ENCODE data around the gene MAGEB4.

Gene MAGEB4

DNA sequence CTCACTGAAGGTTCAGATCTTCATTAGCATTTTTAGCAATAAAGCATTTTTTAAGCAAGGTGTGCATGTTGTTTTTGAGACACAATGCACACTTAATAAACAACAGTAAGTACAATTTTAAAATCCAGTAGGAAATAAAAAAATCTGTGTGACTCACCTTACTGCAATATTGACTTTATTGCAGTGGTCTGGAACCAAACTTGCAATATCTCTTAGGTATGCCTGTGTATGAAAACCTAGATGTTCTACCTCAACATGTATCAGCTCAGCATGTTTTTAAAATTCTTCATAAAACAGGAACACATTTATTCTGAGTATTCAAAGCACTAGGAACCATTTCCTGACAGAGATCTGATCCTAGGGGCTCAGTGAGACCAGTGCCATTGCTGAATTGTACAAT, 40.7 kb downstream of the MAGEB4 start:
- DNase-seq (ENCODE audit: low read depth in 1 of 2, low spot score in 1 of 2) = no peak

DNA sequence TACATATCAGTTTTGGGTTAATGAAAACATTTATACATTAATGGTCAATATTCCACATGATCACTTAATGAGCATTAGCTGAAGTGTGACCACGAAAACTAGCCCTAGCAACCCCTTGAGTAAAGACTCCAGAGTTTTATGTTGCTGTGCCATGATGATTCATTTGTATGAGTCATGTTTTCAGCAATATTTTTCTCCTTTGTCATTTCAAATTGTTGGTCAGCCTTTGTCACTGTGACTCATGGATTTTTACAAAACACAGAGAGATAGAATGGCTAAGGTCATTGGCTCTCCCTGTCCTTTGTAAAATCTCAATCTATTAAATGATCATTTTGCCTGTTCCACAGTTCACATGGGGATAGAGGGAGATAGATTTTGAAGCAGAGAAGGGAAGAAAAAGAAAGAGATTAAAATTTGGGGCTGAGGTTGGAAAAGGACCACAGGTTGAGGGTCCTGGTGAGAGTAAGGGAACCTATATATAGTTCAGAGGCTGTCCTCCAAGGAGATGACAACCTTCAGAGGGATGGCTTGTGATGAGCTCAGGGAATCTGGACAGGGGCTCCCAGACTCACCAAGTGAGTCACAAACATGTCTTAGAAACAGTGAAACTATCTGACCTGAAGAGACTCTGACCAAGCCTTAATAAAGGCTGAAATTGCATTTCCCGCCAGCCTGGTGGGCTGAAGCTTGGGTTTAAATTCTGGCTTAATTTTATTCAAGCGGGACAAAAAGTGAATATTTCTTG, 41.8 kb downstream of the MAGEB4 start:
- no peak for DNase-seq (ENCODE audit: low read depth in 1 of 2, low spot score in 1 of 2)
